Measurements from ENCODE around the gene SUPV3L1. TPM values are rescaled to one million over a fixed set of nuclear protein-coding genes. Genes with fewer than 3 reads are reported as not detected.

The SUPV3L1 gene
- total and polyA plus RNA-seq, 2 of the 8 experiments (the other 6 are each of a cell fraction or from before 2014, with no cell fraction given) = 34.6 to 45.6 TPM

DNA sequence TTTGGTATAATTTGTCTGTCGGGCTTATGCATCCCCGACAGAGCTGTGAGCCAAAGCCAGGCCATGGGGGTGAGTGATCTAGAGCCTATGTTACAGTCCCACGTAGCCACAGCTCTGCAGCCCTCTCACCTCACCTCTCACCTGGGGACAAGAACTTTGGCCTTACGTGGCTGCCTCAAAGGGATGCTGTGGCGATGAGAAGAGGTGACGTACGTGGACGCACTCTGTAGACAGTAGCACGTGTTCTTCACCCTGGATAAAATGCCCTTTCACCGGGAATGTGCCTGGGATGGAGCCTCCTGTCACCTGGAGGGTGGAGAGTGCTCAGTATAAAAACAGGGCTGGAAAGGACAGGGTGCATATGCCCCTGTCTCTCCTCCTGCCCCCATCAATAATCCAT is 45.6 kb downstream of the SUPV3L1 start:
- H2BK12ac ChIP-seq (ENCODE audit: low read depth, low read length) = no peak overlapping the region
- no peak overlapping the region for H3K4me3 ChIP-seq (ENCODE audit: extremely low read depth in 1 of 4, insufficient read depth in 2 of 4, low read depth in 3 of 4, low read length in 4 of 4)
- H3K18ac ChIP-seq (ENCODE audit: extremely low read depth, low read length) = no peak overlapping the region
- H3K56ac ChIP-seq (replicated peaks; ENCODE audit: insufficient read length, low read depth, low read length) = no peak overlapping the region
- H3K79me1 ChIP-seq (ENCODE audit: low read depth, low read length) = no peaks in the 10 kb centered on the region
- no peak overlapping the region for H2BK15ac ChIP-seq (ENCODE audit: low read length)
- no peak overlapping the region for H2BK5ac ChIP-seq (ENCODE audit: low read depth, low read length)
- H4K91ac ChIP-seq (replicated peaks; ENCODE audit: insufficient read length, low read length) = no peak overlapping the region
- H2BK120ac ChIP-seq (replicated peaks; ENCODE audit: low read depth, low read length) = no peak overlapping the region
- H3K23me2 ChIP-seq (ENCODE audit: low read depth, low read length) = no peaks in the 10 kb centered on the region
- no peak overlapping the region for H2AFZ ChIP-seq (ENCODE audit: low read length)
- WGBS, 2 experiments (ENCODE audit: extremely low coverage in 1 of 2, insufficient coverage in 1 of 2, insufficient read length in 1 of 2, insufficient replicate concordance in 2 of 2, low coverage in 1 of 2, low lambda C conversion rate in 2 of 2, missing lambda C conversion rate in 1 of 2) = 76% methylated on average over 10 of the region's 10 CpGs; no CpG with 5 or more reads in 1 of the 2 experiments
- FAIRE-seq (no peak), DNase-seq (ENCODE audit: low read depth in 1 of 2, low spot score in 2 of 2) (no peak)
- H4K8ac ChIP-seq (ENCODE audit: extremely low read depth, insufficient read depth, low read length) = no peak overlapping the region
- ChIA-PET CTCF (ENCODE audit: partially characterized antibody) (interaction anchor here (0.7 to 2.3 kb wide), 8 partner anchors 8 to 193 kb away, joined by 3 to 8 read pairs (median 4); no protein-coding TSS in a partner anchor), POLR2A (ENCODE audit: partially characterized antibody) (interaction anchor here (0.6 kb wide), 1 partner anchor 210 kb away, joined by 3 read pairs; no protein-coding TSS in a partner anchor)
- no peak overlapping the region for H3K4ac ChIP-seq (replicated peaks; ENCODE audit: insufficient read length, low read depth, low read length)
- no peak overlapping the region for H3K4me2 ChIP-seq (ENCODE audit: insufficient read depth in 1 of 2, low read depth in 2 of 2, low read length in 2 of 2)
- no peaks in the 10 kb centered on the region for H3K27me3 ChIP-seq (replicated peaks in 1 of 4; ENCODE audit: control insufficient read depth in 3 of 4, extremely low read depth in 1 of 4, insufficient read depth in 3 of 4, low read length in 3 of 4)
- no peaks in the 10 kb centered on the region for H4K20me1 ChIP-seq (replicated peaks in 1 of 2; ENCODE audit: control insufficient read depth in 1 of 2, insufficient read depth in 2 of 2, low read length in 2 of 2)
- no peak overlapping the region for H3K14ac ChIP-seq (ENCODE audit: insufficient read length)
- no peak overlapping the region for H2AK5ac ChIP-seq (ENCODE audit: low read depth, low read length)
- H4K5ac ChIP-seq (ENCODE audit: insufficient read length, low read depth, low read length) = no peak overlapping the region
- H3K27ac ChIP-seq (ENCODE audit: low read depth, low read length) = no peak overlapping the region
- H3K9ac ChIP-seq (replicated peaks in 1 of 4; ENCODE audit: extremely low read depth in 1 of 4, low read depth in 3 of 4, low read length in 3 of 4) = no peak overlapping the region
- no peak overlapping the region for H2BK20ac ChIP-seq (ENCODE audit: low read length)
- H3K9me3 ChIP-seq (ENCODE audit: insufficient read depth in 2 of 2, low read depth in 1 of 2, low read length in 1 of 2) = no peaks in the 10 kb centered on the region
- no peaks in the 10 kb centered on the region for H3K36me3 ChIP-seq (ENCODE audit: control insufficient read depth in 2 of 4, insufficient read depth in 4 of 4, low read length in 3 of 4)
- H3K79me2 ChIP-seq (ENCODE audit: control insufficient read depth in 1 of 2, insufficient read depth in 2 of 2, low read length in 2 of 2) = no peaks in the 10 kb centered on the region
- peaks cover 4 to 9% (median 5%) of the 10 kb centered on the region in 4 experiments for H3K4me1 ChIP-seq (replicated peaks in 1 of 4; ENCODE audit: control insufficient read depth in 3 of 4, insufficient read depth in 4 of 4, low read length in 3 of 4)
- H3K23ac ChIP-seq (ENCODE audit: insufficient read length) = no peak overlapping the region
- TF ChIP-seq SUZ12 (IDR thresholded peaks at IDR 0.05; ENCODE audit: low read length) = no peak
- TF ChIP-seq CHD1 (IDR thresholded peaks at IDR 0.05; ENCODE audit: low read depth, low read length) = no peak
- no peak for TF ChIP-seq SP2 (IDR thresholded peaks at IDR 0.05; ENCODE audit: low read length)
- TF ChIP-seq BCL11A (IDR thresholded peaks at IDR 0.05; ENCODE audit: low read depth in 2 of 2, low read length in 2 of 2) = no peak
- no peak for TF ChIP-seq GTF2F1 (IDR thresholded peaks at IDR 0.05; ENCODE audit: borderline replicate concordance, low read depth, low read length)
- no peak for TF ChIP-seq CEBPB (IDR thresholded peaks at IDR 0.05; ENCODE audit: low read depth, low read length)
- no peak for TF ChIP-seq KDM5A (IDR thresholded peaks at IDR 0.05; ENCODE audit: low read length)
- no peak for TF ChIP-seq CTCF (IDR thresholded peaks at IDR 0.05; ENCODE audit: control extremely low read depth in 1 of 3, insufficient read depth in 1 of 3, low read depth in 1 of 3, low read length in 3 of 3)
- no peak for TF ChIP-seq SP4 (IDR thresholded peaks at IDR 0.05; ENCODE audit: low read length)
- no peak for TF ChIP-seq GABPA (IDR thresholded peaks at IDR 0.05; ENCODE audit: borderline replicate concordance, insufficient read depth, low read length)
- TF ChIP-seq SIRT6 (IDR thresholded peaks at IDR 0.05; ENCODE audit: low read length) = no peak

All from H1 (cell line).